ENCODE results near the gene NEB. TPM values are rescaled to one million over a fixed set of nuclear protein-coding genes. Genes with fewer than 3 reads are reported as not detected.

NEB gene
- total and polyA plus RNA-seq, 2 donors (not counting 1 experiment from before 2014, with no cell fraction given): 3.6 to 4.6 TPM

DNA sequence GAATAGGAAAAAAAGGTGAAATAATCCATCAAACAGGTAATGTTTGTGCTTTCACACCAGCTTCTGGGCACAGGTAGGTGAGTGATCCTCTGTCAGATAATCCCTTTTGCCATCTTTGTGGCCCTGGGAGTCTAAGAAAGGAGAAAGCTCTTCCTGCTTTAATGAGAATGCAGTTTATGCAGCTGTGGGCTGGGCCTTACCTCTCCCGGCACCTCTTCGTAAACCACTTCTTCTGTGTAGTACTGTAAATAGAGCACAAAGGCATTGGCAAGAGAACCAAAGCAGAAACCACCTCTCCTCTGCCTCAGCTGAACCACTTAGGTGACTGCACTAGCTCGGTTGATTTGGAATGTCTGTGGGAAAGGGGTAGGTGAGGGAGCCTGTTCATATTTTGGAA, 4.9 kb downstream of the NEB start:
- H3K27me3 Mint-ChIP-seq: no peaks in the 10 kb centered on the region
- Histone ChIP-seq H3K79me2 (ENCODE audit: control insufficient read depth, insufficient read depth, low read length) (no peaks in the 10 kb centered on the region), H3K36me3 (replicated peaks in 1 of 2; ENCODE audit: control extremely low read depth in 1 of 2, control insufficient read depth in 1 of 2, extremely low read depth in 1 of 2, insufficient read depth in 2 of 2, low read length in 1 of 2) (no peaks in the 10 kb centered on the region), H3K4me2 (replicated peaks; ENCODE audit: low read depth, low read length, poor library complexity, severe bottlenecking) (peak overlapping the region; percentile 54), H4K20me1 (ENCODE audit: control insufficient read depth, insufficient read depth, low read length, poor library complexity, severe bottlenecking) (no peaks in the 10 kb centered on the region), H3K27me3 (replicated peaks in 1 of 4; ENCODE audit: control extremely low read depth in 1 of 4, control insufficient read depth in 3 of 4, insufficient read depth in 4 of 4, low read length in 3 of 4) (no peaks in the 10 kb centered on the region), H3K9ac (ENCODE audit: low read length) (no peak overlapping the region), H3K4me1 (ENCODE audit: control insufficient read depth in 2 of 2, insufficient read depth in 2 of 2, low read length in 2 of 2) (peaks cover 27 to 28% of the 10 kb centered on the region in 2 donors), H2AFZ (ENCODE audit: insufficient read depth, low read depth, low read length, poor library complexity, severe bottlenecking) (peak overlapping the region; percentile 67), H3K9me3 (ENCODE audit: control extremely low read depth in 1 of 3, control insufficient read depth in 2 of 3, insufficient read depth in 1 of 3, low read length in 2 of 3) (no peaks in the 10 kb centered on the region), H3K27ac (ENCODE audit: low read length in 2 of 2) (peak overlapping the region; percentile 30 to 45), H3K4me3 (ENCODE audit: control extremely low read depth in 1 of 5, extremely low read depth in 1 of 5, insufficient read depth in 1 of 5, low read depth in 2 of 5, low read length in 4 of 5) (peak overlapping the region in 1 of 5 experiments; percentile 12)
- no peak for TF ChIP-seq EZH2 (IDR thresholded peaks at IDR 0.05; ENCODE audit: borderline replicate concordance, insufficient read depth, low read depth, low read length, poor library complexity, severe bottlenecking)
- TF ChIP-seq, protein P1, sequence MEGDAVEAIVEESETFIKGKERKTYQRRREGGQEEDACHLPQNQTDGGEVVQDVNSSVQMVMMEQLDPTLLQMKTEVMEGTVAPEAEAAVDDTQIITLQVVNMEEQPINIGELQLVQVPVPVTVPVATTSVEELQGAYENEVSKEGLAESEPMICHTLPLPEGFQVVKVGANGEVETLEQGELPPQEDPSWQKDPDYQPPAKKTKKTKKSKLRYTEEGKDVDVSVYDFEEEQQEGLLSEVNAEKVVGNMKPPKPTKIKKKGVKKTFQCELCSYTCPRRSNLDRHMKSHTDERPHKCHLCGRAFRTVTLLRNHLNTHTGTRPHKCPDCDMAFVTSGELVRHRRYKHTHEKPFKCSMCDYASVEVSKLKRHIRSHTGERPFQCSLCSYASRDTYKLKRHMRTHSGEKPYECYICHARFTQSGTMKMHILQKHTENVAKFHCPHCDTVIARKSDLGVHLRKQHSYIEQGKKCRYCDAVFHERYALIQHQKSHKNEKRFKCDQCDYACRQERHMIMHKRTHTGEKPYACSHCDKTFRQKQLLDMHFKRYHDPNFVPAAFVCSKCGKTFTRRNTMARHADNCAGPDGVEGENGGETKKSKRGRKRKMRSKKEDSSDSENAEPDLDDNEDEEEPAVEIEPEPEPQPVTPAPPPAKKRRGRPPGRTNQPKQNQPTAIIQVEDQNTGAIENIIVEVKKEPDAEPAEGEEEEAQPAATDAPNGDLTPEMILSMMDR (IDR thresholded peaks at IDR 0.05): no peak
- ChIA-PET POLR2A (interaction anchor here (0.6 to 1.2 kb wide), 2 partner anchors 14 to 71 kb away, joined by 3 to 4 read pairs; no protein-coding TSS in a partner anchor), CTCF (interaction anchor here (1.2 to 2.0 kb wide), 5 partner anchors 36 to 79 kb away, joined by 3 to 11 read pairs (median 5); no protein-coding TSS in a partner anchor)
- DNase-seq: peak; percentile 24
- peaks cover 35% of the 10 kb centered on the region for H3K4me1 Mint-ChIP-seq
- peak overlapping the region; percentile 42 for H3K4me3 Mint-ChIP-seq
- H3K9me3 Mint-ChIP-seq (ENCODE audit: insufficient read depth): no peaks in the 10 kb centered on the region
- intact Hi-C loops (cut with micrococcal nuclease): no loop called here
- no peak for ATAC-seq (ENCODE audit: low read depth)
- peak overlapping the region; percentile 92 for H3K27ac Mint-ChIP-seq
- WGBS (ENCODE audit: insufficient coverage): no CpG with 5 or more reads among the region's 3 CpGs

DNA sequence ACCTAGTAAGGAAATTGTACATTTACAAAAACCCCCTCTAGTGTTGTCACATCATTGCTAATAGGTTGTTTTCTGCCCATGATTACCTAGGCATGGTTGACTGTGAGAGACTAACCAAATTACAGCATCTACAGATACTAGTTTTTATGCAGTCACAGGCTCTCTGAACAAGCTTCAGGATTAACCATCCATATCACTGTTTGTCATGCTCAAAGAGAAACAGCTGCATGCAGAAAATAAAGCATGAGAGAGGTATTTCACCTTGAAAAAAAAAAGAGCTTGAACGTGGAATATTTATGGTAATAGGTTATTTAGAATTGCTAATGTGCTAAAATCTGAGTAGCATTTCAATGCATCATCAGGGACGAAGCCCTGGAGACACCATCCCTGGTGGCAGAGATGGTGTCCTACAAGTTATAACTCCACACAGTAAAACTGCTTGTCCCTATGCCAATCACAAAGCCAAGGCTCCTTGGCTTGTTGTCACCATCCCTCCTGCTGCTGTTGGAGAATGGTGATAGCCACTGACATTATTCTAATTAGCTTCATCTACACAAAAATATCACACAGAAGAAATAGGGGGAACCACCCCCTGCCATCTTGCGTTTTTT, 5.4 kb downstream of the NEB start:
- H4K20me1 ChIP-seq (ENCODE audit: control insufficient read depth, insufficient read depth, low read length, poor library complexity, severe bottlenecking): no peaks in the 10 kb centered on the region
- no peaks in the 10 kb centered on the region for H3K27me3 ChIP-seq (replicated peaks in 1 of 4; ENCODE audit: control extremely low read depth in 1 of 4, control insufficient read depth in 3 of 4, insufficient read depth in 4 of 4, low read length in 3 of 4)
- H3K9ac ChIP-seq (ENCODE audit: low read length): no peak overlapping the region
- H3K4me3 ChIP-seq (ENCODE audit: control extremely low read depth in 1 of 5, extremely low read depth in 1 of 5, insufficient read depth in 1 of 5, low read depth in 2 of 5, low read length in 4 of 5): peak overlapping the region in 1 of 5 experiments; percentile 12
- no peaks in the 10 kb centered on the region for H3K36me3 ChIP-seq (replicated peaks in 1 of 2; ENCODE audit: control extremely low read depth in 1 of 2, control insufficient read depth in 1 of 2, extremely low read depth in 1 of 2, insufficient read depth in 2 of 2, low read length in 1 of 2)
- H3K9me3 Mint-ChIP-seq (ENCODE audit: insufficient read depth): no peaks in the 10 kb centered on the region
- intact Hi-C loops (cut with micrococcal nuclease): no loop called here
- no CpG with 5 or more reads among the region's 3 CpGs for WGBS (ENCODE audit: insufficient coverage)
- peak; percentile 36 for DNase-seq
- H3K4me2 ChIP-seq (replicated peaks; ENCODE audit: low read depth, low read length, poor library complexity, severe bottlenecking): peak overlapping the region; percentile 54
- H3K79me2 ChIP-seq (ENCODE audit: control insufficient read depth, insufficient read depth, low read length): no peaks in the 10 kb centered on the region
- H2AFZ ChIP-seq (ENCODE audit: insufficient read depth, low read depth, low read length, poor library complexity, severe bottlenecking): peak overlapping the region; percentile 67
- peak overlapping the region; percentile 30 to 45 for H3K27ac ChIP-seq (ENCODE audit: low read length in 2 of 2)
- ChIA-PET POLR2A (interaction anchor here (0.6 to 1.2 kb wide), 3 partner anchors 15 to 70 kb away, joined by 3 to 4 read pairs (median 3); no protein-coding TSS in a partner anchor), CTCF (interaction anchor here (1.2 to 2.0 kb wide), 6 partner anchors 37 to 79 kb away, joined by 3 to 11 read pairs (median 4); no protein-coding TSS in a partner anchor)
- no peak for TF ChIP-seq EZH2 (IDR thresholded peaks at IDR 0.05; ENCODE audit: borderline replicate concordance, insufficient read depth, low read depth, low read length, poor library complexity, severe bottlenecking)
- TF ChIP-seq, protein P1 (IDR thresholded peaks at IDR 0.05): peak; percentile 36
- peak overlapping the region; percentile 92 for H3K27ac Mint-ChIP-seq
- peak overlapping the region; percentile 42 for H3K4me3 Mint-ChIP-seq
- H3K4me1 Mint-ChIP-seq: peaks cover 35% of the 10 kb centered on the region
- peaks cover 27 to 28% of the 10 kb centered on the region in 2 donors for H3K4me1 ChIP-seq (ENCODE audit: control insufficient read depth in 2 of 2, insufficient read depth in 2 of 2, low read length in 2 of 2)
- ATAC-seq (ENCODE audit: low read depth): peak; percentile 57
- no peaks in the 10 kb centered on the region for H3K9me3 ChIP-seq (ENCODE audit: control extremely low read depth in 1 of 3, control insufficient read depth in 2 of 3, insufficient read depth in 1 of 3, low read length in 2 of 3)
- H3K27me3 Mint-ChIP-seq: no peaks in the 10 kb centered on the region
